ENCODE results near the gene TRPV6.

The TRPV6 gene

GRCh38 chr7:142894985-142895593 lies 9.5 kb upstream of the TRPV6 start:
- no peaks in the 10 kb centered on the region for H3K36me3 ChIP-seq (ENCODE audit: control insufficient read depth, insufficient read depth, low read length)
- no peak overlapping the region for H3K4me3 ChIP-seq (replicated peaks; ENCODE audit: low read depth, low read length)
- no peak for DNase-seq (ENCODE audit: extremely low read depth, insufficient read length)
- no peaks in the 10 kb centered on the region; the same call in none of the 2 replicates for H3K27me3 ChIP-seq (replicated peaks; ENCODE audit: control insufficient read depth, insufficient read depth, low read length)
- TF ChIP-seq, protein P1, sequence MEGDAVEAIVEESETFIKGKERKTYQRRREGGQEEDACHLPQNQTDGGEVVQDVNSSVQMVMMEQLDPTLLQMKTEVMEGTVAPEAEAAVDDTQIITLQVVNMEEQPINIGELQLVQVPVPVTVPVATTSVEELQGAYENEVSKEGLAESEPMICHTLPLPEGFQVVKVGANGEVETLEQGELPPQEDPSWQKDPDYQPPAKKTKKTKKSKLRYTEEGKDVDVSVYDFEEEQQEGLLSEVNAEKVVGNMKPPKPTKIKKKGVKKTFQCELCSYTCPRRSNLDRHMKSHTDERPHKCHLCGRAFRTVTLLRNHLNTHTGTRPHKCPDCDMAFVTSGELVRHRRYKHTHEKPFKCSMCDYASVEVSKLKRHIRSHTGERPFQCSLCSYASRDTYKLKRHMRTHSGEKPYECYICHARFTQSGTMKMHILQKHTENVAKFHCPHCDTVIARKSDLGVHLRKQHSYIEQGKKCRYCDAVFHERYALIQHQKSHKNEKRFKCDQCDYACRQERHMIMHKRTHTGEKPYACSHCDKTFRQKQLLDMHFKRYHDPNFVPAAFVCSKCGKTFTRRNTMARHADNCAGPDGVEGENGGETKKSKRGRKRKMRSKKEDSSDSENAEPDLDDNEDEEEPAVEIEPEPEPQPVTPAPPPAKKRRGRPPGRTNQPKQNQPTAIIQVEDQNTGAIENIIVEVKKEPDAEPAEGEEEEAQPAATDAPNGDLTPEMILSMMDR (IDR thresholded peaks at IDR 0.05; ENCODE audit: insufficient read depth, low read length, poor library complexity, severe bottlenecking): no peak

DNA sequence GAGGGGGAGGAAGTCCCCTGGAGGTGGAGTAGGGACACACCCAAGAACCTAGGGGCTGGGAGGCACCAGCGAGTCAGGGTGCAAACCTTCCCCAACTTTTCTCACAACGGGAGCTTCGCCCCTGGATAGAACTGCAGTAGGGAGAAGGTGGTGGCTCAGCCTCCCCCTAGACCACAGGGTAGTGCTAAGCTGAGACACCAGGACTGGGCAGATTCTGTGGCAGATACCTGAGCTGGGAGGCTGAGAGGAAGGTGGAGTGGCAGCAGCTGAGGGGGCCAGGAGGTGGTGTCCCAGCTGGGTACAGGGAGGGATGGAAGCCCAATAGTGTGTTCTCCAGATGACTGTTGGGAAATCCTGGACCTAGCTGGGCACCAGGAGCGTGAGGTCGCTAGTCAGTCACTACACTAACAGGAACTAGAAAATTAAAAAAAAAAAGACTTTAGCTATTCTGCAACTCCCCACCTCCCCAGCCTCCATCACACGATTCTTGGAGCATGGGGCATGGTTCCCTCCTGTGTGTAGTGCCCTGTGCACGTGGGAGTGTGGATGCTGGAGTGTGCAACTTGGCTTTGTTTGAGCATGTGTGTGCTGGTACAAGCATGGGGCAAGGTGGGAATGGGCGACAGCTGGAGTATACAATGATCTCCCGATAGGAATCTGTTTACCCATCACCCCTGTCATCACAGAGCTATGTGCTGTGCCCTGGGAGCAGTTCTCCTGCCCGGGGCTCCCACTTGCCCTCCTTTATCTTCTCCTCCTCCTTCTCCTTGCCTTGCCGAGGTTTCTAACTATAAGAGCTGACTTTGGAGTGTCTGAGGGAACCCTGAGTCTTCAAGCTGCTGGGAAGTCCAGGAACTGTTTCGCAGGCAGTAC lies 8.8 kb upstream of the TRPV6 start:
- H3K36me3 ChIP-seq (ENCODE audit: control insufficient read depth, insufficient read depth, low read length): no peaks in the 10 kb centered on the region
- no peaks in the 10 kb centered on the region; the same call in 1 of the 2 replicates for H3K27me3 ChIP-seq (replicated peaks; ENCODE audit: control insufficient read depth, insufficient read depth, low read length)
- TF ChIP-seq, protein P1 (IDR thresholded peaks at IDR 0.05; ENCODE audit: insufficient read depth, low read length, poor library complexity, severe bottlenecking): no peak
- H3K4me3 ChIP-seq (replicated peaks; ENCODE audit: low read depth, low read length): no peak overlapping the region
- DNase-seq (ENCODE audit: extremely low read depth, insufficient read length): no peak

DNA sequence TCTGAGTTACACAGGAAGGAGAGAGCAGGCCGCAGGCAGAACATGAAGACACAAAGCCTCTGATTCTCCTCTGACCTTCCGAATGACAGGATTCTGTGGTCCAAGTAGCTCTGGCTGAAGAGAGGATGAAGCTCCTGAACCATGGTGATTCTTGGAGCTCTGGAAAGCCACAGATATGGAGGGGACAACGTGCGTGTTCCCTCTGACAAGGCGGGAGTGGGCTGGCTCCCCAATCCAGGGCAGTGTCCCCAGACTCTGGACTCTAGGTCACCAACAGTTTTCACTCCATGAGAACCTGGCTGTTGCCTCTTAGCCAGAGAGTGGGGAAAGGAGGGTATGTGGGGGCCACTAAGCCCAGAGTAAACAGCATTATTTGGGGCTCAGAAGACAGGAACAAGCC lies 7.4 kb upstream of the TRPV6 start:
- TF ChIP-seq, protein P1 (IDR thresholded peaks at IDR 0.05; ENCODE audit: insufficient read depth, low read length, poor library complexity, severe bottlenecking): no peak
- no peaks in the 10 kb centered on the region for H3K36me3 ChIP-seq (ENCODE audit: control insufficient read depth, insufficient read depth, low read length)
- H3K27me3 ChIP-seq (replicated peaks; ENCODE audit: control insufficient read depth, insufficient read depth, low read length): no peaks in the 10 kb centered on the region; the same call in 1 of the 2 replicates
- no peak for DNase-seq (ENCODE audit: extremely low read depth, insufficient read length)
- no peak overlapping the region for H3K4me3 ChIP-seq (replicated peaks; ENCODE audit: low read depth, low read length)

DNA sequence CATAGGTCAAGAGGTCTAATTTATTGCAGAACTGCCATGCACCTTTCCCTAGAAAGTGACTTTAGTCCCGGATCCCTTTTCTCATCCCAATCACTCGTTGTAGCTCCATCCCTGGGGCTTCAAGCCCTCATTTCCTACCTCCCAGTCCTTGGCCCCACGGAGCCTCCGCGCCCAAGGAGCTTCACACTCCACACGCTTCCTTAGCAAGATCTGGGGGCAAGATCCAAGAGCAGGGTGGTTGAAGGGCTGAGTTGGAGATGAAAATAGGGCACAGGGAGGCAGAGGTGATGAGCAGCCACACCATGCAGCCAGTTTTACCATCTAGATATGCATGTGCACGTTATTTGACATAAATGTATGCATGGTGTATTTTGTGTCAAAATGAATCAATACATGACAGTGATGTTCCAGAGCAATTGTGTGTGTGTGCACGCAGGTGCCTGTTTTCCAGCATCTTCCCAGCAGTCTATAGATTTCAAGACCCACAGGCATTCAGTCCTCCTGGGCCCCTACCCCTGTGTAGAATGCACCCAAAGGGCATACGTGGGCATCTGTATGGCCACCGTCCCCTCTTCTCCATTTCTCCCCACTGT lies 6.0 kb upstream of the TRPV6 start:
- H3K4me3 ChIP-seq (replicated peaks; ENCODE audit: low read depth, low read length): no peak overlapping the region
- no peaks in the 10 kb centered on the region; the same call in 1 of the 2 replicates for H3K27me3 ChIP-seq (replicated peaks; ENCODE audit: control insufficient read depth, insufficient read depth, low read length)
- DNase-seq (ENCODE audit: extremely low read depth, insufficient read length): no peak
- H3K36me3 ChIP-seq (ENCODE audit: control insufficient read depth, insufficient read depth, low read length): no peaks in the 10 kb centered on the region
- TF ChIP-seq, protein P1 (IDR thresholded peaks at IDR 0.05; ENCODE audit: insufficient read depth, low read length, poor library complexity, severe bottlenecking): no peak

- no peak for DNase-seq (ENCODE audit: extremely low read depth, insufficient read length)
- TF ChIP-seq, protein P1 (IDR thresholded peaks at IDR 0.05; ENCODE audit: insufficient read depth, low read length, poor library complexity, severe bottlenecking): no peak
- H3K27me3 ChIP-seq (replicated peaks; ENCODE audit: control insufficient read depth, insufficient read depth, low read length): no peaks in the 10 kb centered on the region; the same call in 1 of the 2 replicates
- H3K4me3 ChIP-seq (replicated peaks; ENCODE audit: low read depth, low read length): no peak overlapping the region
- H3K36me3 ChIP-seq (ENCODE audit: control insufficient read depth, insufficient read depth, low read length): no peaks in the 10 kb centered on the region
These were observed 5.4 kb upstream of the TRPV6 start for GRCh38 chr7:142890874-142891485.

Measured in GM06990 (cell line).